Epithelial cell of proximal tubule (primary cell): ENCODE results near the gene PATJ. TPM values are rescaled to one million over a fixed set of nuclear protein-coding genes. Genes with fewer than 3 reads are reported as not detected.
"Not testable (repeated sequence)": the region's sequence is repeated elsewhere in the genome, so short reads cannot be mapped to it uniquely, and the experiment has no call there.

ENCODE experiments used
- DNase-seq: peaks from one replicate; pipeline ENCODE4 v3.0.0-alpha.2; 2011; ENCODE audit warnings: low read depth
- H3K4me3 ChIP-seq: 2 replicates; pipeline ENCODE4 v1.5.1; 2011; ENCODE audit warnings: low read depth, mild to moderate bottlenecking, low read length
- total RNA-seq: library from RNA; depleted of rRNA; stranded (reverse); fragments of >200 nt; gene quantifications from 2 replicates; pipeline ENCODE4 v1.2.3, GENCODE V29; 2015
- TF ChIP-seq, protein P1 (sequence below): conservative IDR thresholded peaks from 2 replicates; pipeline ENCODE4 v1.5.1; 2012; ENCODE audit warnings: low read depth, mild to moderate bottlenecking, low read length

PATJ gene
- total RNA-seq, 1 donor from 2014 or later, result 42.1 TPM

DNA sequence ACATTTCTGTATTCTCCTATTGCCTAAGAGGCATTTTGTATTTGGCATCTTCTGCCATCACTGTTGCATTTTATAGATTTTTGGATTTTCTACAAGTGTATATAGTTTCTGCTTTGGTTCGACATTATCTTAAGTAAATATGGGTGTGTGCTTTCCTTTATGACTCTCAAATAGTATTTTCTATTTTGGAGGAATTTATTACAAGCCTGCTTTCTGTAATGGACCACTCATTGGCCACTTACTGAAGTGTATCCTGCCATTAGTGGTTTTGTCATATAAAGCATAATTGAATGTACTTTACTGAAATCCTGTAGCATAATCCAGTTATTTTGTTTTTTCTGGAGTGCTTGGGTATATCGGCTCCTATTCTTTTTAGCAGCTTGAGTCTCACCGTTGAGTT lies 184.3 kb downstream of the PATJ start:
- TF ChIP-seq, protein P1, sequence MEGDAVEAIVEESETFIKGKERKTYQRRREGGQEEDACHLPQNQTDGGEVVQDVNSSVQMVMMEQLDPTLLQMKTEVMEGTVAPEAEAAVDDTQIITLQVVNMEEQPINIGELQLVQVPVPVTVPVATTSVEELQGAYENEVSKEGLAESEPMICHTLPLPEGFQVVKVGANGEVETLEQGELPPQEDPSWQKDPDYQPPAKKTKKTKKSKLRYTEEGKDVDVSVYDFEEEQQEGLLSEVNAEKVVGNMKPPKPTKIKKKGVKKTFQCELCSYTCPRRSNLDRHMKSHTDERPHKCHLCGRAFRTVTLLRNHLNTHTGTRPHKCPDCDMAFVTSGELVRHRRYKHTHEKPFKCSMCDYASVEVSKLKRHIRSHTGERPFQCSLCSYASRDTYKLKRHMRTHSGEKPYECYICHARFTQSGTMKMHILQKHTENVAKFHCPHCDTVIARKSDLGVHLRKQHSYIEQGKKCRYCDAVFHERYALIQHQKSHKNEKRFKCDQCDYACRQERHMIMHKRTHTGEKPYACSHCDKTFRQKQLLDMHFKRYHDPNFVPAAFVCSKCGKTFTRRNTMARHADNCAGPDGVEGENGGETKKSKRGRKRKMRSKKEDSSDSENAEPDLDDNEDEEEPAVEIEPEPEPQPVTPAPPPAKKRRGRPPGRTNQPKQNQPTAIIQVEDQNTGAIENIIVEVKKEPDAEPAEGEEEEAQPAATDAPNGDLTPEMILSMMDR, result no peak
- DNase-seq, result no peak

DNA sequence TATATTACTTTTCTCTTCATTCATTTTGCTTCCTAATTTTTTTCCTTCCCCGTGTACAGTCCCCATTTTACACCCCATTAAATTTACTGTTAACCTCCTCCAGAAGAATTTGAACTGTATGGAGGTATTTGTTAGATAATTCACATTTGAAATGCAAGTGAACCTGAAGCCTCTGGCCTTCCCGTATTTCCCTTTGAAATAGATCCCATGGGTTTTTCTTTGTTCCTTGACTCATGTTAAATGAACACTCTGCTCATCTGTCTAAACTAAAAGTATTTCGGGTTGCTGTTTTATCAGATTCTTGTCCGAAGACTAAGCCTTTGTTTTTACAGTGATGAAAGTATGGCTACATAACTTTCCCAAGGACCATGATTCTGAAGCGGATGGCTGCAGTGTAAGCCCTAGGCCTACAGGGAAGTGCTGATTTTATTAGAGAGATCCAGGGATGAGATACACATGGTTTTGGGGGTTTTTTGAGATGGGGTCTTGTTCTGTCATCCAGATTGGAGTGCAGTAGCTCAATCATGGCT lies 187.9 kb downstream of the PATJ start:
- no peak overlapping the region for H3K4me3 ChIP-seq
- TF ChIP-seq, protein P1, result no peak
- DNase-seq, result no peak

More for the DNA sequence above, 184.3 kb downstream of the PATJ start:
- no peak overlapping the region for H3K4me3 ChIP-seq

DNA sequence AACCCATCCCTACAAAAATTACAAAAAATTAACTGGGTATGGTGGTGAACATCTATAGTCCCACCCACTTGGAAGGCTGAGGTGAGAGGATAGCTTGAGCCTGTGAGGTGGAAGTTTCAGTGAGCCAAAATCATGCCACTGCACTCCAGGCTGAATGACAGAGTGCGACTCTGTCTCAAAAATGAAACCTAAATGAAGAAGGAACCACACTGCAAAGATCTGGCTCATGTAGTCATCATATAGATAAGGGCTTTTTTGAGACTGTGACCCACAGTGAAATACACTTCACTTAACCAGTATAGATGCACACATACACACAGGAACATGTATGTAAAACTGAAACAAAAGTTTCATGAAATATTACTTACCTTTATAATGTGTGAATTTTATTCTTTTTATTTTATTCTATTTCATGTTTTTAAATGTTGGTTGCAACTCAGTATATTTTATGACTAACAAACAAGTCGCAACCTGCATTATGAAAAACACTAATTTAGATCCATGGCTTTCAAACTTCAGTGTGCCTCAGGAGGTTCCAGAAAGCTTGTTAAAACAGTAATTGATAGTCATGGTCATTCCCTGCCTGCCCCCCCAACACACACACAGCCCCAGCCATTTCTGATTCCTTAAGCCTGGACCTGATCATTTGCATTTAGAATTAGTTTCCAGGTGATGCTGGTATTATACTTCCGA lies 189.5 kb downstream of the PATJ start:
- H3K4me3 ChIP-seq, result no peak overlapping the region
- no peak for DNase-seq
- TF ChIP-seq, protein P1, result no peak

DNA sequence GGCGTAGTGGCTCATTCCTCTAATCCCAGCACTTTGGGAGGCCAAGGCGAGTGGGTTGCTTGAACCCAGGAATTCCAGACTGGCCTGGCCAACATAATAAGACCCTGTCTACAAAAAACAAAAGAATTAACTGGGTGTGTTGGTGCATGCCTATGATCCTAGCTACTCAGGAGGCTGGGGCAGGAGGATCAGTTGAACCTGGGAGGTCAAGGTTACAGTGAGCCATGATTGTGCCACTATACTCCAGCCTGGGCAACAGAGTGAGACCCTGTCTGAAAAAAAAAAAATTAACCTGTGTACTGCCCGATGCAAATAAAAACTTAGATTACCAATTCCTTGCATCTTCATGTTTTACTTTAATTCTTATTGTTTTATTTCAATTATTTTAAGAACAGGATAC lies 193.2 kb downstream of the PATJ start:
- TF ChIP-seq, protein P1, result no peak
- H3K4me3 ChIP-seq, result no peak overlapping the region
- no peak for DNase-seq

DNA sequence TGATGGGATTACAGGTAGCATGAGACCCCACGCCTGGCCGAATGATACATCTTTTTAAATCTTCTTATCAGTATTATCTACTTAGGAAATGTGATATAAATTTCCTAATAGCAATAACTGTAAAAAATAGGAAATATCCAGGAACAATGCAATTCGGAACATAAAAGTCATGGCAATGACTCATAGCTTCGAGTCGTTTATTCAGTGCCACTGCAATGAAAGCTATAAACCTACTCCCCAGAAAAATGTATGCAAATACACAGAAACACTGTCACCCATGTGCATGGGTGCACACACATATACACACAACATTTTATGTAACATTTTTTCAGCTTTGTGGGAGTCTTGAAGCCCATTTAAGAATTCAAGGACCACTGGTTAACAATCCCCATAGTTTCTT lies 194.6 kb downstream of the PATJ start:
- H3K4me3 ChIP-seq, result no peak overlapping the region
- TF ChIP-seq, protein P1, result no peak
- no peak for DNase-seq

DNA sequence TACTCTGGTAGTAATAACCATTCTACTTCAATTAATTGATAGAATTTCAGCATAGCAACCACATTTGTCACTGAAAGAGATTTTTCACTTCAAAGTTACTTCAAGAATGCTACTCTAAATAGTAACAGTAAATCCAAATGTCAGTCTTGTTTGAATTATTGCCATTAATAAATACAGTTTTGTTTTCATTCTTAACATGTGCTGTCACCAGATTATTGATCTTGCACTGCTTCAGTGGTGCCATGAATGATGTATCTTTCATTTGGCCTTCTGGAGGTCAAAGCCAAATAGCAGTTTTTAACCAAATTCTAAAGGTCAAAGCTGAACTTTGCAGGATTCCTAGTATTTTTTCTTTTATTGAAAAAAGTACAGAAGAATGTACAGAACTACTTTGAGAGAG lies 199.5 kb downstream of the PATJ start:
- no peak for DNase-seq
- TF ChIP-seq, protein P1, result no peak
- no peak overlapping the region for H3K4me3 ChIP-seq

DNA sequence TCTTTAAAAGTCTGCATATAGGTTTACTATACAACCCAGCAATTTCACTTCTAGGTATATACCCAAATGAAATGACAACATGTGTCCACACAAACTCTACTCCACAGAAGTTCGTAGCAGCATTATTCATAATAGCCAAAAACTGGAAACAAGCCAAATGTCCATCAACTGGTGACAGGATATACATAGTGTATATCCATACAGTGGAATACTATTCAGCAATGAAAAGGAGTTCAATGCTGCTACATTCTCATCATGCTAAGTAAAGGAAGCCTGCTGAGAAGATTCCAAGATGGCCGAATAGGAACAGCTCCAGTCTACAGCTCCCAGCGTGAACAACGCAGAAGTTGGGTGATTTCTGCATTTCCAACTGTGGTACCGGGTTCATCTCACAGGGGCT lies 200.6 kb downstream of the PATJ start:
- TF ChIP-seq, protein P1, result no peak
- DNase-seq, result no peak
- H3K4me3 ChIP-seq, result no peak overlapping the region

DNA sequence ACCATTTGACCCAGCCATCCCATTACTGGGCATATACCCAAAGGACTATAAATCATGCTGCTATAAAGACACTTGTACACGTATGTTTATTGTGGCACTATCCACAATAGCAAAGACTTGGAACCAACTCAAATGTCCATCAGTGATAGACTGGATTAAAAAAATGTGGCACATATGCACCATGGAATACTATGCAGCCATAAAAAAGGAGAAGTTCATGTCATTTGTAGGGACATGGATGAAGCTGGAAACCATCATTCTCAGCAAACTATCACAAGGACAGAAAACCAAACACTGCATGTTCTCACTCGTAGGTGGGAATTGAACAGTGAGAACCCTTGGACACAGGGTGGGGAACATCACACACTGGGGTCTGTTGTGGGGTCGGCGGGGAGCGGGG lies 206.4 kb downstream of the PATJ start:
- DNase-seq, H3K4me3 ChIP-seq: not testable (repeated sequence)
